Breast epithelium (tissue), 3 donors: Measurements from ENCODE around the gene TNFRSF12A.

Experiments used
- POLR2A ChIP-seq: fragments of 450-650 bp; IDR thresholded peaks from one replicate; pipeline ENCODE4 v1.6.1; 2016; ENCODE audit warnings: antibody characterized with exemption, mild to moderate bottlenecking, moderate library complexity
- TF ChIP-seq, protein P1 (sequence below), 3 donors: fragments of 450-650 bp; IDR thresholded peaks; one replicate each; pipeline ENCODE4 v1.5.1; 2016 to 2017; ENCODE audit warnings: antibody characterized with exemption in 3 of 3, mild to moderate bottlenecking in 3 of 3, moderate library complexity in 3 of 3

DNA sequence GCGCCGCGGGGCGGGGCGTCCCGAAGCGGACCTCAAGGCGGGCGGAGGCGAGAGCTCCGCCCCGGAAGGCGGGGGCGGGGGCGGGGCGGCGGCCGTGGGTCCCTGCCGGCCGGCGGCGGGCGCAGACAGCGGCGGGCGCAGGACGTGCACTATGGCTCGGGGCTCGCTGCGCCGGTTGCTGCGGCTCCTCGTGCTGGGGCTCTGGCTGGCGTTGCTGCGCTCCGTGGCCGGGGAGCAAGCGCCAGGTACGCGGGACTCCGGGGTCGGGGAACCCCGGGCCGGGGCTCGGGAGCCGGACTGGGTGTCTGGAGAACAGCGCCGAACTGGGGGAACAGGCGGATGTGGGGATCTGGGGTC lies at the start of gene TNFRSF12A:
- TF ChIP-seq, protein P1, sequence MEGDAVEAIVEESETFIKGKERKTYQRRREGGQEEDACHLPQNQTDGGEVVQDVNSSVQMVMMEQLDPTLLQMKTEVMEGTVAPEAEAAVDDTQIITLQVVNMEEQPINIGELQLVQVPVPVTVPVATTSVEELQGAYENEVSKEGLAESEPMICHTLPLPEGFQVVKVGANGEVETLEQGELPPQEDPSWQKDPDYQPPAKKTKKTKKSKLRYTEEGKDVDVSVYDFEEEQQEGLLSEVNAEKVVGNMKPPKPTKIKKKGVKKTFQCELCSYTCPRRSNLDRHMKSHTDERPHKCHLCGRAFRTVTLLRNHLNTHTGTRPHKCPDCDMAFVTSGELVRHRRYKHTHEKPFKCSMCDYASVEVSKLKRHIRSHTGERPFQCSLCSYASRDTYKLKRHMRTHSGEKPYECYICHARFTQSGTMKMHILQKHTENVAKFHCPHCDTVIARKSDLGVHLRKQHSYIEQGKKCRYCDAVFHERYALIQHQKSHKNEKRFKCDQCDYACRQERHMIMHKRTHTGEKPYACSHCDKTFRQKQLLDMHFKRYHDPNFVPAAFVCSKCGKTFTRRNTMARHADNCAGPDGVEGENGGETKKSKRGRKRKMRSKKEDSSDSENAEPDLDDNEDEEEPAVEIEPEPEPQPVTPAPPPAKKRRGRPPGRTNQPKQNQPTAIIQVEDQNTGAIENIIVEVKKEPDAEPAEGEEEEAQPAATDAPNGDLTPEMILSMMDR (IDR thresholded peaks at IDR 0.05): no peak
- peak; percentile 33 for TF ChIP-seq POLR2A
